CD4-positive, alpha-beta memory T cell (primary cell): ENCODE measurements around the gene C20orf204. TPM values are rescaled to one million over a fixed set of nuclear protein-coding genes. Genes with fewer than 3 reads are reported as not detected.

Source experiments
- CTCF ChIA-PET: fragments of 350-600 bp; sonication (Branson Sonifier 250); formaldehyde crosslinking; loops from one replicate; lab custom pipeline; 2021; ENCODE audit warnings: inconsistent platforms; ENCODE audit not compliant: partially characterized antibody; lab: Charles Lee
- POLR2A ChIA-PET: fragments of 350-600 bp; sonication (Branson Sonifier 250); formaldehyde crosslinking; loops from one replicate; lab custom pipeline; 2021; ENCODE audit not compliant: partially characterized antibody; lab: Charles Lee
- DNase-seq, 5 donors: peaks; one replicate each; pipeline versions ENCODE4 v3.0.0 to v3.0.0-alpha.2; 2020 to 2022; ENCODE audit warnings: mixed read lengths in 1 of 5
- H3K27ac ChIP-seq: one replicate; pipeline ENCODE4 v1.7.0; 2013; ENCODE audit warnings: low read depth, low read length
- H3K27me3 ChIP-seq: 2 replicates; pipeline ENCODE4 v1.7.0; 2013; ENCODE audit warnings: mild to moderate bottlenecking, low read length, moderate library complexity; ENCODE audit not compliant: insufficient read depth
- H3K36me3 ChIP-seq: 2 replicates; pipeline ENCODE4 v1.7.0; 2013; ENCODE audit warnings: mild to moderate bottlenecking, low read length, moderate library complexity; ENCODE audit not compliant: insufficient read depth
- H3K4me1 ChIP-seq: 2 replicates; pipeline ENCODE4 v1.7.0; 2013; ENCODE audit warnings: mild to moderate bottlenecking, low read length, moderate library complexity; ENCODE audit not compliant: insufficient read depth
- H3K4me3 ChIP-seq, 2 donors: one replicate each; pipeline ENCODE4 v1.7.0; 2013; ENCODE audit warnings: low read length in 2 of 2, mild to moderate bottlenecking in 1 of 2
- H3K9me3 ChIP-seq, 2 donors: one replicate each; pipeline ENCODE4 v1.7.0; 2013; ENCODE audit warnings: low read length in 2 of 2, control low read depth in 1 of 2; ENCODE audit not compliant: control insufficient read depth in 1 of 2
- H3K27ac Mint-ChIP-seq, 7 donors: one replicate each; pipeline ENCODE4 v1.8.0; 2020 to 2021; ENCODE audit warnings: mixed read lengths in 7 of 7, mild to moderate bottlenecking in 6 of 7, inconsistent platforms in 3 of 7, moderate library complexity in 3 of 7
- H3K27me3 Mint-ChIP-seq, 2 donors: one replicate each; pipeline ENCODE4 v1.8.0; 2020 to 2021; ENCODE audit warnings: mixed read lengths in 2 of 2
- H3K36me3 Mint-ChIP-seq, 2 donors: one replicate each; pipeline ENCODE4 v1.8.0; 2020 to 2021; ENCODE audit warnings: mixed read lengths in 2 of 2, inconsistent platforms in 1 of 2, mild to moderate bottlenecking in 1 of 2
- H3K4me1 Mint-ChIP-seq, 4 donors: one replicate each; pipeline ENCODE4 v1.8.0; 2020 to 2021; ENCODE audit warnings: mixed read lengths in 4 of 4, mild to moderate bottlenecking in 1 of 4
- H3K4me3 Mint-ChIP-seq, 8 donors: one replicate each; pipeline ENCODE4 v1.8.0; 2020 to 2021; ENCODE audit warnings: mixed read lengths in 8 of 8, mild to moderate bottlenecking in 7 of 8, moderate library complexity in 6 of 8, inconsistent platforms in 3 of 8
- H3K9me3 Mint-ChIP-seq, 8 donors: one replicate each; pipeline ENCODE4 v1.8.0; 2020 to 2021; ENCODE audit warnings: mixed read lengths in 8 of 8, mild to moderate bottlenecking in 5 of 8, inconsistent platforms in 3 of 8, moderate library complexity in 1 of 8
- intact Hi-C: fragments of 100-400 bp; cut with micrococcal nuclease; formaldehyde crosslinking; loops from one replicate; pipeline ENCODE4 v1.15.1; 2023
- polyA plus RNA-seq, 2 donors: library from polyadenylated mRNA; unstranded; fragments of 300-500 nt; fragmentation: Illumina TruSeq; gene quantifications; one replicate each; pipeline ENCODE4 v1.2.3, GENCODE V29; 2021
- total RNA-seq, 2 experiments: library from RNA; stranded (reverse); gene quantifications; one replicate each; pipeline ENCODE4 v1.2.3, GENCODE V29; 2021

The C20orf204 gene
- total and polyA plus RNA-seq, 4 experiments from 2014 or later: 0.22 to 4.1 (median 3.7) TPM; not detected in 1

- Mint-ChIP-seq H3K4me1 (peaks cover 13 to 65% (median 31%) of the 10 kb centered on the region in 4 donors), H3K9me3 (no peaks in the 10 kb centered on the region), H3K36me3 (peaks cover 0 to 6% of the 10 kb centered on the region in 2 donors), H3K27ac (no peak overlapping the region), H3K4me3 (peak overlapping the region in 3 of 8 donors; percentile 26 to 66 (median 43)), H3K27me3 (no peaks in the 10 kb centered on the region)
- ChIA-PET POLR2A (interaction anchor here (0.6 to 4.2 kb wide), 28 partner anchors 11 to 517 kb away, joined by 3 to 71 read pairs (median 5); partner anchors contain the start of genes LKAAEAR1, OPRL1, PRPF6 and PTK6), CTCF (interaction anchor here (0.6 to 11.7 kb wide), 25 partner anchors 9 to 217 kb away, joined by 3 to 133 read pairs (median 4); partner anchors contain the start of genes LKAAEAR1, OPRL1, PCMTD2 and PRPF6)
- DNase-seq: no peak
- H3K36me3 ChIP-seq: no peaks in the 10 kb centered on the region
- H3K4me3 ChIP-seq: peak overlapping the region in 1 of 2 donors; percentile 72
- no peaks in the 10 kb centered on the region for H3K9me3 ChIP-seq
- H3K27ac ChIP-seq: peak overlapping the region; percentile 35
- intact Hi-C loops: loop anchor here (1.0 to 5.0 kb wide), 3 partner anchors 57 to 141 kb away; partner anchors contain the start of genes DNAJC5, PRPF6 and UCKL1
- peaks cover 76% of the 10 kb centered on the region for H3K4me1 ChIP-seq
- H3K27me3 ChIP-seq: no peaks in the 10 kb centered on the region
These were observed 2.2 kb downstream of the C20orf204 start for GRCh38 chr20:64038224-64038564.

- Histone ChIP-seq H3K27me3 (no peaks in the 10 kb centered on the region), H3K9me3 (no peaks in the 10 kb centered on the region), H3K4me3 (peak overlapping the region; percentile 29 to 72), H3K36me3 (no peaks in the 10 kb centered on the region), H3K27ac (peak overlapping the region; percentile 35), H3K4me1 (peaks cover 74% of the 10 kb centered on the region)
- peak overlapping the region in 2 of 7 donors; percentile 43 to 69 for H3K27ac Mint-ChIP-seq
- ChIA-PET POLR2A (interaction anchor here (0.6 to 4.2 kb wide), 29 partner anchors 11 to 518 kb away, joined by 3 to 71 read pairs (median 5); partner anchors contain the start of genes LKAAEAR1, OPRL1, PRPF6 and PTK6), CTCF (interaction anchor here (0.6 to 11.7 kb wide), 27 partner anchors 8 to 217 kb away, joined by 3 to 133 read pairs (median 4); partner anchors contain the start of genes LKAAEAR1, OPRL1, PCMTD2 and PRPF6)
- DNase-seq: peak; percentile 65 to 76 (median 71)
- peaks cover 0 to 2% of the 10 kb centered on the region in 2 donors for H3K36me3 Mint-ChIP-seq
- peak overlapping the region; percentile 17 to 82 (median 57) for H3K4me3 Mint-ChIP-seq
- no peaks in the 10 kb centered on the region for H3K27me3 Mint-ChIP-seq
- peaks cover 13 to 63% (median 34%) of the 10 kb centered on the region in 4 donors for H3K4me1 Mint-ChIP-seq
- intact Hi-C loops: loop anchor here (1.0 to 5.0 kb wide), 6 partner anchors 19 to 141 kb away; partner anchors contain the start of genes DNAJC5, PRPF6 and UCKL1
- H3K9me3 Mint-ChIP-seq: no peaks in the 10 kb centered on the region
These were observed 2.7 kb downstream of the C20orf204 start for GRCh38 chr20:64038565-64039292.

DNA sequence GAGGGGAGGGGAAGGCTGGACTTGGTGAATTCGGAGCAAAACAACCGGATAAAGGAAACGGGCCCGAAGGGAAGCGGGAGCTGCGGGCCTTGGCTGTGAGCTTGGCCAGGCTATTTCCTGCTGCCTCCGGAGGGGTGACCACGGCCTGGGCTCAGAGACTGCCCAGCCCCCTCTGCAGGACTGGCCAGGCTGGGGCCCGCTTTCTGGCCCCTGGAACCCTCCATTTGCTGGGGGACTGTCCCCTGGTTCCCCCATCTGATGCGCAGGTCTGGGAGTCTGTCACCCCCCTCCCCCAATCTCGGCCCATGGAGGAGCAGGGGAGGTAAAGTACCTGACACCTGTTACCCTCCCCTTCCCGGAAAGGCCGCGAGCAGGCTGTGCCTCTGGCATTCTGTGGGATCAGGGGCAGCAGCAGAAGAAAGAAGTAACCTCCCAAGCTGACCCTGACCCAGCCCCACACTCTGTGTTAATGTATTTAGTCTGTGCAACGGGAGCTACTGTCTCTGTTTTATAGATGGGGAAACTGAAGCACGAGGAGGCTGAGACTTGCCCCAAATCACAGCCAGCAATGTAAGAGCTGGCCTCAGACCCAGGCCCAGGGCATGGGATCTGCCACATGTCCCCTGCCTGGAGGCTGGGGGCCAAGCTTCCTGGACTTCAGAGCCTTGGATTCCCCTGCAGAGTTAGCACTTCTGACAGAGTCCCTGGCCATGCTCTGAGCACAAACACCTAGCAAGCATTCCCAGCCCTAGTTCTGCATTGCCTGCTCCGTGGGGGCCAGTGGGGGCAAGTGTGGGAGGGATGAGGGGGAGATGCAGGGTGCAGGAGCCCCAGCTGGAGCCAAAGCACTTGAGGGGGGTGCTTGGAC is 3.5 kb downstream of the C20orf204 start:
- Mint-ChIP-seq H3K27me3 (peaks cover 0 to 3% of the 10 kb centered on the region in 2 donors), H3K27ac (peak overlapping the region in 3 of 7 donors; percentile 43 to 69 (median 46)), H3K4me1 (peaks cover 11 to 57% (median 33%) of the 10 kb centered on the region in 4 donors), H3K36me3 (no peaks in the 10 kb centered on the region), H3K9me3 (no peaks in the 10 kb centered on the region), H3K4me3 (peak overlapping the region; percentile 51 to 82 (median 72))
- ChIA-PET POLR2A (interaction anchor here (1.0 to 4.2 kb wide), 21 partner anchors 12 to 502 kb away, joined by 3 to 71 read pairs (median 6); partner anchors contain the start of genes LKAAEAR1, OPRL1, PRPF6 and PTK6), CTCF (interaction anchor here (1.0 to 11.7 kb wide), 18 partner anchors 8 to 174 kb away, joined by 3 to 133 read pairs (median 4); partner anchors contain the start of genes LKAAEAR1, PRPF6, SAMD10 and TCEA2)
- intact Hi-C loops: loop anchor here (1.0 to 5.0 kb wide), 4 partner anchors 18 to 142 kb away; partner anchors contain the start of gene DNAJC5
- DNase-seq: no peak
- Histone ChIP-seq H3K36me3 (no peaks in the 10 kb centered on the region), H3K27ac (peak overlapping the region; percentile 35), H3K9me3 (no peaks in the 10 kb centered on the region), H3K27me3 (no peaks in the 10 kb centered on the region), H3K4me3 (peak overlapping the region; percentile 29 to 72), H3K4me1 (peaks cover 66% of the 10 kb centered on the region)

- ChIA-PET POLR2A (interaction anchor here (1.1 to 4.2 kb wide), 11 partner anchors 13 to 80 kb away, joined by 3 to 71 read pairs (median 9); partner anchors contain the start of genes LKAAEAR1, PRPF6, SAMD10 and TCEA2), CTCF (interaction anchor here (1.0 to 11.7 kb wide), 8 partner anchors 17 to 80 kb away, joined by 3 to 133 read pairs (median 30); partner anchors contain the start of genes LKAAEAR1, PRPF6, SAMD10 and TCEA2)
- intact Hi-C loops: no loop called here
- Mint-ChIP-seq H3K27ac (peak overlapping the region in 4 of 7 donors; percentile 43 to 57 (median 46)), H3K4me3 (peak overlapping the region; percentile 34 to 73 (median 60)), H3K36me3 (no peaks in the 10 kb centered on the region), H3K9me3 (no peaks in the 10 kb centered on the region), H3K4me1 (peaks cover 4 to 50% (median 28%) of the 10 kb centered on the region in 4 donors), H3K27me3 (peaks cover 0 to 3% of the 10 kb centered on the region in 2 donors)
- Histone ChIP-seq H3K9me3 (no peaks in the 10 kb centered on the region), H3K36me3 (no peaks in the 10 kb centered on the region), H3K4me3 (no peak overlapping the region), H3K27me3 (no peaks in the 10 kb centered on the region), H3K27ac (no peak overlapping the region), H3K4me1 (peaks cover 57% of the 10 kb centered on the region)
- DNase-seq: no peak
These were observed 4.5 kb downstream of the C20orf204 start for GRCh38 chr20:64040231-64041039.

GRCh38 chr20:64041040-64041780 is 5.2 kb downstream of the C20orf204 start:
- H3K27ac Mint-ChIP-seq: peak overlapping the region in 5 of 7 donors; percentile 42 to 85 (median 53)
- DNase-seq: no peak

More at GRCh38 chr20:64041040-64041780, 5.2 kb downstream of the C20orf204 start:
- Mint-ChIP-seq H3K4me1 (peaks cover 6 to 46% (median 29%) of the 10 kb centered on the region in 4 donors), H3K9me3 (no peaks in the 10 kb centered on the region), H3K36me3 (no peaks in the 10 kb centered on the region), H3K27me3 (peaks cover 2 to 7% of the 10 kb centered on the region in 2 donors), H3K4me3 (peak overlapping the region; percentile 31 to 83 (median 72))
- Histone ChIP-seq H3K27me3 (no peaks in the 10 kb centered on the region), H3K4me1 (peaks cover 50% of the 10 kb centered on the region), H3K27ac (no peak overlapping the region), H3K36me3 (no peaks in the 10 kb centered on the region), H3K4me3 (no peak overlapping the region), H3K9me3 (no peaks in the 10 kb centered on the region)
- POLR2A ChIA-PET: interaction anchor here (0.8 to 4.2 kb wide), 10 partner anchors 9 to 146 kb away, joined by 3 to 71 read pairs (median 6); partner anchors contain the start of genes PRPF6, SAMD10 and TCEA2
- CTCF ChIA-PET: interaction anchor here (1.4 to 11.7 kb wide), 6 partner anchors 16 to 80 kb away, joined by 3 to 133 read pairs (median 52); partner anchors contain the start of genes LKAAEAR1, PRPF6, SAMD10 and TCEA2
- intact Hi-C loops: no loop called here
